Prostate gland (tissue), 2 donors: Measurements from ENCODE around the gene FRMPD4.

Experiments
- POLR2AphosphoS5 ChIP-seq: sonication (generic); formaldehyde crosslinking; IDR thresholded peaks from one replicate; pipeline ENCODE4 v1.6.1; 2017; ENCODE audit warnings: antibody characterized with exemption
- TF ChIP-seq, protein P1 (sequence below), 4 experiments: fragments of 200-600 bp in 2 of 4; fragments of 450-650 bp in 2 of 4; sonication (generic) in 2 of 4; IDR thresholded peaks; 1 replicate in 3 of 4; 2 replicates in 1 of 4; pipeline ENCODE4 v1.5.1; 2016 to 2019; ENCODE audit warnings: antibody characterized with exemption in 4 of 4, mild to moderate bottlenecking in 2 of 4, moderate library complexity in 2 of 4

DNA sequence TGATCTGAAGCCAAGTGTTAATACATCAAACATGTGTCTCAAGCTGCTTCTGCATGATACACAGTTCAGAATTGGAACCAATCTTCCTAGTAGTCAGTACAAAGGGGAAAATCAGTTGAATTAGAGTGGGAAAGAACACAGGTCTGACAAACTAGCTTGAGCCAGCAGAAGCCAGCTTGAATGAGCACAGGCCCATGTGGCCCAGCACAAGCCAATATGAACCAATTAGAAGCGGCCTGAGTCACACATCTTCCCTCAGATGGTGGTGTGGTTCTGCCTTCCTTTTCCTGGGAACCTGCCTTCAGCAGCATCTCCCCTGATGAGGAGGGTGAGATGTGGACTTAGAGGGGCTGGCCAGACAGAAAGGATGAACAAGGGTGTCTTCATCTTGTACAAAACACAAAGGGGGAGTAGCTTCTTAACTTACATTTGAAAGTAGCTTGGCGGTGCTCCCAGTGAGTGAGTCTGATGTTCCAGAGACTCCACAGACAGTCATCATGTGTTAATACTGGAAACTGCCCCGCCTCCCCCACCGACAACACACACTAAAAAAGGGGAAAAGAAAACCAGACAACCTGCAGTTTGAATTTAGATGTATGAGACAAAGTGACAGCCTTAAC lies 72.0 kb downstream of the FRMPD4 start:
- TF ChIP-seq, protein P1, sequence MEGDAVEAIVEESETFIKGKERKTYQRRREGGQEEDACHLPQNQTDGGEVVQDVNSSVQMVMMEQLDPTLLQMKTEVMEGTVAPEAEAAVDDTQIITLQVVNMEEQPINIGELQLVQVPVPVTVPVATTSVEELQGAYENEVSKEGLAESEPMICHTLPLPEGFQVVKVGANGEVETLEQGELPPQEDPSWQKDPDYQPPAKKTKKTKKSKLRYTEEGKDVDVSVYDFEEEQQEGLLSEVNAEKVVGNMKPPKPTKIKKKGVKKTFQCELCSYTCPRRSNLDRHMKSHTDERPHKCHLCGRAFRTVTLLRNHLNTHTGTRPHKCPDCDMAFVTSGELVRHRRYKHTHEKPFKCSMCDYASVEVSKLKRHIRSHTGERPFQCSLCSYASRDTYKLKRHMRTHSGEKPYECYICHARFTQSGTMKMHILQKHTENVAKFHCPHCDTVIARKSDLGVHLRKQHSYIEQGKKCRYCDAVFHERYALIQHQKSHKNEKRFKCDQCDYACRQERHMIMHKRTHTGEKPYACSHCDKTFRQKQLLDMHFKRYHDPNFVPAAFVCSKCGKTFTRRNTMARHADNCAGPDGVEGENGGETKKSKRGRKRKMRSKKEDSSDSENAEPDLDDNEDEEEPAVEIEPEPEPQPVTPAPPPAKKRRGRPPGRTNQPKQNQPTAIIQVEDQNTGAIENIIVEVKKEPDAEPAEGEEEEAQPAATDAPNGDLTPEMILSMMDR (IDR thresholded peaks at IDR 0.05): no peak
- no peak for TF ChIP-seq POLR2AphosphoS5
